NB4 (cell line): Measurements from ENCODE around the gene GLYATL3.

Experiments used
- MYC ChIP-seq: IDR thresholded peaks from 2 replicates; pipeline ENCODE4 v1.6.1; 2011; ENCODE audit warnings: low read depth, low read length
- POLR2A ChIP-seq: IDR thresholded peaks from 2 replicates; pipeline ENCODE4 v1.6.1; 2011; ENCODE audit warnings: mild to moderate bottlenecking; ENCODE audit not compliant: insufficient read length; ENCODE audit errors: extremely low read depth
- TF ChIP-seq, protein P1 (sequence below): IDR thresholded peaks from one replicate; pipeline ENCODE4 v1.5.1; 2012; ENCODE audit warnings: low read depth, low read length

DNA sequence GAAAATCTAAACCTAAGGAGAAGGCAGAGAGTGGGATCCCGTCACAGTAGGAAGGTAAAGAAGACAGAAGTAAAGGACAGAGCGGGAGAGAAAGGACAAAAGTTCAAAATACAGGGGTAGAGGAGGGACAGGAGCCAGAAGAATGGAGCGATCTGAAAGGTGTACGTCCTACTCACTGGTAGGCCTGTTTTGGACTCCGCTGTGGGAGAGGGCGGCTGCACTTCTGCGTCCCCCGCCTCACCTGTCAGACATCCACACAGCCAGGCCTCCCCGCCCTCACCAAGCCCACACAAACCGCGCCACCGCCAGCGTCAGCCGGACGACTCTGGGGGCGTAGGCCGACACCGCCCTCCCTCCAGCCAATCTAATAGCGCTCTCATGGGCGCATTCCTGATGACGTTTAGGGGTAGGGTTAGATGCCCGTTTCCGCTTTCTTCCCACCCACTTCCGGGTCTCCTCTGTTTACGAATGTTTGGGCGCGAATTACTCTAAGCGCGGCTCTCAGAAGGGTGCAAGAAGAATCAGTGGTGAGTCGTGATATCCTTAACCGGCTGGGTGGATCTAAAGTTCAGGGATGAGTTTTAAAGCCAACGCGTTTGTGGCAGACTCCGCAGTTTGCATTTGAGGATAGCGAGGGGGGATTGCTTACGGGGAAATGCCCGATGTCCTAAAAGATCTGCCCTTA lies 36.7 kb upstream of the GLYATL3 start, which contains the start of the genes CENPQ and MMUT:
- TF ChIP-seq, protein P1, sequence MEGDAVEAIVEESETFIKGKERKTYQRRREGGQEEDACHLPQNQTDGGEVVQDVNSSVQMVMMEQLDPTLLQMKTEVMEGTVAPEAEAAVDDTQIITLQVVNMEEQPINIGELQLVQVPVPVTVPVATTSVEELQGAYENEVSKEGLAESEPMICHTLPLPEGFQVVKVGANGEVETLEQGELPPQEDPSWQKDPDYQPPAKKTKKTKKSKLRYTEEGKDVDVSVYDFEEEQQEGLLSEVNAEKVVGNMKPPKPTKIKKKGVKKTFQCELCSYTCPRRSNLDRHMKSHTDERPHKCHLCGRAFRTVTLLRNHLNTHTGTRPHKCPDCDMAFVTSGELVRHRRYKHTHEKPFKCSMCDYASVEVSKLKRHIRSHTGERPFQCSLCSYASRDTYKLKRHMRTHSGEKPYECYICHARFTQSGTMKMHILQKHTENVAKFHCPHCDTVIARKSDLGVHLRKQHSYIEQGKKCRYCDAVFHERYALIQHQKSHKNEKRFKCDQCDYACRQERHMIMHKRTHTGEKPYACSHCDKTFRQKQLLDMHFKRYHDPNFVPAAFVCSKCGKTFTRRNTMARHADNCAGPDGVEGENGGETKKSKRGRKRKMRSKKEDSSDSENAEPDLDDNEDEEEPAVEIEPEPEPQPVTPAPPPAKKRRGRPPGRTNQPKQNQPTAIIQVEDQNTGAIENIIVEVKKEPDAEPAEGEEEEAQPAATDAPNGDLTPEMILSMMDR, result no peak
- TF ChIP-seq POLR2A (peak; percentile 60), MYC (no peak; the same call in 1 of the 2 replicates)
